SK-N-SH (cell line): ENCODE data around the gene VPS16. TPM values are rescaled to one million over a fixed set of nuclear protein-coding genes. Genes with fewer than 3 reads are reported as not detected.

Experiments used
- CTCF ChIA-PET: fragments of 300-600, 350-600 bp; formaldehyde crosslinking; extraction: SDS; loops from one replicate; lab custom pipeline; 2021; lab: Yijun Ruan, JAX
- POLR2A ChIA-PET: fragments of 350-600 bp; sonication (Branson Sonifier 250); formaldehyde crosslinking; extraction: SDS; loops from one replicate; lab custom pipeline; 2020; ENCODE audit warnings: antibody characterized with exemption, inconsistent platforms; lab: Yijun Ruan, JAX
- DNase-seq: peaks from one replicate; pipeline ENCODE4 v3.0.0; 2012
- H2AFZ ChIP-seq: fragments of 200-600 bp; sonication (generic); 2 replicates; pipeline ENCODE4 v1.8.1; 2016; ENCODE audit warnings: antibody characterized with exemption, mild to moderate bottlenecking, low read depth
- H3F3A ChIP-seq: fragments of 200-600 bp; sonication (generic); replicated peaks from 2 replicates; pipeline ENCODE3; 2016; ENCODE audit warnings: antibody characterized with exemption, mild to moderate bottlenecking; ENCODE audit not compliant: insufficient read depth
- H3K27ac ChIP-seq, 2 experiments: fragments of 200-500 bp in 1 of 2; fragments of 200-600 bp in 1 of 2; sonication (Bioruptor generic) in 1 of 2; sonication (generic), shearing (Covaris generic) in 1 of 2; 2 replicates each; pipeline versions ENCODE4 v1.5.1 to v1.6.1; 2014 to 2016; ENCODE audit warnings: low read depth in 2 of 2, inconsistent platforms in 1 of 2, low read length in 1 of 2, mild to moderate bottlenecking in 1 of 2, mixed read lengths in 1 of 2
- H3K27me3 ChIP-seq: fragments of 200-600 bp; sonication (generic), shearing (Covaris generic); 2 replicates; pipeline ENCODE4 v1.6.1; 2016; ENCODE audit warnings: mixed run types; ENCODE audit not compliant: insufficient read depth
- H3K36me3 ChIP-seq, 2 experiments: fragments of 200-500 bp in 1 of 2; fragments of 200-600 bp in 1 of 2; sonication (Bioruptor generic) in 1 of 2; sonication (generic) in 1 of 2; replicated peaks in 1 of 2; 2 replicates each; pipeline versions ENCODE3 to v1.5.1; 2014 to 2016; ENCODE audit warnings: low read length in 1 of 2, mild to moderate bottlenecking in 1 of 2; ENCODE audit not compliant: insufficient read depth in 2 of 2, control insufficient read depth in 1 of 2
- H3K4me1 ChIP-seq, 2 experiments: fragments of 200-500 bp in 1 of 2; fragments of 200-600 bp in 1 of 2; sonication (Bioruptor generic) in 1 of 2; sonication (generic), shearing (Covaris generic) in 1 of 2; 2 replicates each; pipeline versions ENCODE4 v1.5.1 to v1.6.1; 2014 to 2016; ENCODE audit warnings: low read depth in 1 of 2, low read length in 1 of 2, mixed run types in 1 of 2; ENCODE audit not compliant: insufficient read depth in 2 of 2, control insufficient read depth in 1 of 2
- H3K4me2 ChIP-seq: fragments of 200-600 bp; sonication (generic), shearing (Covaris generic); 2 replicates; pipeline ENCODE4 v1.6.1; 2017; ENCODE audit warnings: mixed run types
- H3K4me3 ChIP-seq, 2 experiments: fragments of 200-500 bp in 1 of 2; fragments of 200-600 bp in 1 of 2; sonication (Bioruptor generic) in 1 of 2; sonication (generic), shearing (Covaris generic) in 1 of 2; 2 replicates each; pipeline versions ENCODE4 v1.5.1 to v1.8.1; 2014 to 2016; ENCODE audit warnings: low read depth in 2 of 2, inconsistent platforms in 1 of 2, low read length in 1 of 2, mild to moderate bottlenecking in 1 of 2, mixed read lengths in 1 of 2, moderate library complexity in 1 of 2
- H3K79me2 ChIP-seq: fragments of 200-600 bp; sonication (generic); 2 replicates; pipeline ENCODE4 v1.8.1; 2017; ENCODE audit warnings: mild to moderate bottlenecking; ENCODE audit not compliant: insufficient read depth
- H3K9ac ChIP-seq: fragments of 200-600 bp; sonication (generic); 2 replicates; pipeline ENCODE4 v1.6.1; 2017; ENCODE audit warnings: mixed run types
- H3K9me2 ChIP-seq: fragments of 200-600 bp; sonication (generic); 2 replicates; pipeline ENCODE4 v1.6.1; 2017; ENCODE audit warnings: mixed run types
- H3K9me3 ChIP-seq: fragments of 200-600 bp; sonication (generic); 2 replicates; pipeline ENCODE4 v1.6.1; 2017; ENCODE audit warnings: mixed run types, mild to moderate bottlenecking, moderate library complexity
- H4K20me1 ChIP-seq: fragments of 200-600 bp; sonication (generic); 2 replicates; pipeline ENCODE4 v1.6.1; 2017; ENCODE audit warnings: mild to moderate bottlenecking, mixed run types; ENCODE audit not compliant: insufficient read depth
- ELF1 ChIP-seq: IDR thresholded peaks from 2 replicates; pipeline ENCODE4 v1.4.0; 2012
- EP300 ChIP-seq, 2 experiments: IDR thresholded peaks; 2 replicates each; pipeline versions ENCODE4 v1.4.0 to v1.6.1; 2012; ENCODE audit warnings: borderline replicate concordance in 1 of 2, low read depth in 1 of 2, low read length in 1 of 2
- GABPA ChIP-seq: IDR thresholded peaks from 2 replicates; pipeline ENCODE4 v1.4.0; 2012; ENCODE audit warnings: low read depth, mild to moderate bottlenecking
- MEF2A ChIP-seq: IDR thresholded peaks from 2 replicates; pipeline ENCODE4 v1.4.0; 2012; ENCODE audit warnings: low read depth, borderline replicate concordance
- MXI1 ChIP-seq: IDR thresholded peaks from 2 replicates; pipeline ENCODE4 v1.6.1; 2012; ENCODE audit warnings: mild to moderate bottlenecking, low read depth, low read length, improper control_type of control experiment
- NFIC ChIP-seq: IDR thresholded peaks from 2 replicates; pipeline ENCODE4 v1.4.0; 2012; ENCODE audit warnings: borderline replicate concordance
- POLR2AphosphoS5 ChIP-seq: IDR thresholded peaks from 2 replicates; pipeline ENCODE4 v1.6.1; 2012; ENCODE audit warnings: low read depth, low read length
- RAD21 ChIP-seq: IDR thresholded peaks from 2 replicates; pipeline ENCODE4 v1.6.1; 2012; ENCODE audit warnings: mild to moderate bottlenecking, low read length
- SIN3A ChIP-seq: IDR thresholded peaks from 2 replicates; pipeline ENCODE4 v1.6.1; 2012; ENCODE audit warnings: low read depth, mild to moderate bottlenecking, low read length, moderate library complexity, borderline replicate concordance
- SMC3 ChIP-seq: IDR thresholded peaks from 2 replicates; pipeline ENCODE4 v1.6.1; 2012; ENCODE audit warnings: low read depth, low read length, improper control_type of control experiment
- TAF1 ChIP-seq: IDR thresholded peaks from 2 replicates; pipeline ENCODE4 v1.6.1; 2012; ENCODE audit warnings: low read depth, mild to moderate bottlenecking, low read length, moderate library complexity, borderline replicate concordance
- USF2 ChIP-seq: fragments of 150-350 bp; IDR thresholded peaks from 2 replicates; pipeline ENCODE4 v1.6.1; 2017; ENCODE audit warnings: antibody characterized with exemption, low read length, low read depth, borderline replicate concordance
- YY1 ChIP-seq: IDR thresholded peaks from 2 replicates; pipeline ENCODE4 v1.4.0; 2012; ENCODE audit warnings: low read depth, mild to moderate bottlenecking
- ZBTB33 ChIP-seq: IDR thresholded peaks from 2 replicates; pipeline ENCODE4 v1.4.0; 2012; ENCODE audit warnings: low read depth, borderline replicate concordance
- WGBS: methylation state at CpG from one replicate; pipeline ENCODE4 v1.1.6; 2017; ENCODE audit warnings: low lambda C conversion rate; 5-methylcytosine and 5-hydroxymethylcytosine counted together
- polyA plus RNA-seq, 3 experiments: library from polyadenylated mRNA; depleted of rRNA; stranded (reverse); fragments of >200 nt; gene quantifications; 2 replicates each; pipeline ENCODE4 v1.2.3, GENCODE V29; 2012
- TF ChIP-seq, protein P1 (sequence below): fragments of 150-350 bp; IDR thresholded peaks from 2 replicates; pipeline ENCODE4 v1.6.1; 2016; ENCODE audit warnings: mild to moderate bottlenecking, low read depth, low read length
- TF ChIP-seq, protein P2 (sequence below): IDR thresholded peaks from 2 replicates; pipeline ENCODE4 v1.4.0; 2012; ENCODE audit warnings: low read depth
- TF ChIP-seq, protein P3 (sequence below): IDR thresholded peaks from 2 replicates; pipeline ENCODE4 v1.4.0; 2012; ENCODE audit warnings: low read depth, borderline replicate concordance
- TF ChIP-seq, protein P4 (sequence below): fragments of 200-600 bp; sonication (generic); IDR thresholded peaks from 2 replicates; pipeline ENCODE4 v1.6.1; 2017; ENCODE audit warnings: antibody characterized with exemption, mild to moderate bottlenecking, moderate library complexity
- TF ChIP-seq, protein P5 (sequence below): IDR thresholded peaks from 2 replicates; pipeline ENCODE4; 2012

The VPS16 gene
- polyA plus RNA-seq, 1 of the 3 experiments (the other 2 are of a cell fraction), result 62.0 TPM

DNA sequence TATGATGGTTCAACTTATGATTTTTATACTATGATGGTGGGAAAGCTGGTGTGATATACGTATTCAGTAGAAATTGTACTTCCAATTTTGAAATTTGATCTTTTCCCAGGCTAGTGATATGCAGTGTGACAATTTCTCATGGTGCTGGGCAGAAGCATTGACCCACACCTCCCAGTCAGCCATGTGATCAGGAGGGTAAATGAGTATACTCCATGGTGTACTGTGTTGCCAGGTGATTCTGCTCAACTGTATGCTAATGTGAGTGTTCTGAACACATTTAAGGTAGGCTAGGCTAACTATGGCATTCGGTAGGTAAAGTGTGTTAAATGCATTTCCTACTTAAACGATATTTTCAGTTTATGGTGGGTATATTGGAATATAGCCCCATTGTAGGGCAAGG lies 51.8 kb downstream of the VPS16 start (continued):
- no peak for TF ChIP-seq ZBTB33
- TF ChIP-seq RAD21, result no peak
- TF ChIP-seq MEF2A, result no peak
- TF ChIP-seq ELF1, result no peak

DNA sequence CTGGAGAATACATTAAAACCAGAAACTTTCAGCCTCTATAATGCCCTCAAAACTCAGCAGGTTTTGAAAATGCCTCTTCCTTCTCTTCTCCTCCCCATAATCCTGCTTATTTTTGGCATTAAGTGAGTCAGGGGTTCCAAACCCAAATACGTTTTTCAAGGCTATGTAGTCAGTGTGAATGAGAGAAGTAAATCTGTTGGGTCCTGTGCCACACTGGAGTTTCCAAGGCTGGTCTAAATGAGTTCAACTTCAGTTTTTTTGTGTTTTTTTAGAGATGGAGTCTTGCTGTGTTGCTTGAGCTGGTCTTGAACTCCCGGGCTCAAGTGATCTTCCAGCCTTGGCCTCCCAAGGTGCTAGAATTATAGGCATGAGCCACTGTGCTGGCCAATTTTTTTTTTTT lies 53.7 kb downstream of the VPS16 start:
- Histone ChIP-seq H3K4me2 (no peak overlapping the region), H3K4me3 (no peak overlapping the region), H4K20me1 (peaks cover 23% of the 10 kb centered on the region), H3K9me3 (no peaks in the 10 kb centered on the region), H3F3A (peaks cover 13% of the 10 kb centered on the region), H2AFZ (no peak overlapping the region; the same call in 1 of the 2 replicates), H3K27ac (no peak overlapping the region), H3K27me3 (no peaks in the 10 kb centered on the region), H3K9ac (no peak overlapping the region), H3K79me2 (peaks cover 90% of the 10 kb centered on the region), H3K36me3 (no peaks in the 10 kb centered on the region), H3K9me2 (no peaks in the 10 kb centered on the region), H3K4me1 (no peaks in the 10 kb centered on the region; a peak in 1 of 4 replicates)
- no peak for DNase-seq
- CTCF ChIA-PET, result interaction anchor here (0.6 kb wide), 1 partner anchor 42 kb away, joined by 3 read pairs; no protein-coding TSS in a partner anchor
- no peak for TF ChIP-seq NFIC
- TF ChIP-seq, protein P1, sequence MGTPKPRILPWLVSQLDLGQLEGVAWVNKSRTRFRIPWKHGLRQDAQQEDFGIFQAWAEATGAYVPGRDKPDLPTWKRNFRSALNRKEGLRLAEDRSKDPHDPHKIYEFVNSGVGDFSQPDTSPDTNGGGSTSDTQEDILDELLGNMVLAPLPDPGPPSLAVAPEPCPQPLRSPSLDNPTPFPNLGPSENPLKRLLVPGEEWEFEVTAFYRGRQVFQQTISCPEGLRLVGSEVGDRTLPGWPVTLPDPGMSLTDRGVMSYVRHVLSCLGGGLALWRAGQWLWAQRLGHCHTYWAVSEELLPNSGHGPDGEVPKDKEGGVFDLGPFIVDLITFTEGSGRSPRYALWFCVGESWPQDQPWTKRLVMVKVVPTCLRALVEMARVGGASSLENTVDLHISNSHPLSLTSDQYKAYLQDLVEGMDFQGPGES, result no peak
- TF ChIP-seq, protein P2, sequence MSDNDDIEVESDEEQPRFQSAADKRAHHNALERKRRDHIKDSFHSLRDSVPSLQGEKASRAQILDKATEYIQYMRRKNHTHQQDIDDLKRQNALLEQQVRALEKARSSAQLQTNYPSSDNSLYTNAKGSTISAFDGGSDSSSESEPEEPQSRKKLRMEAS, result no peak
- no peak for TF ChIP-seq ZBTB33
- TF ChIP-seq YY1, result no peak
- no peak for TF ChIP-seq POLR2AphosphoS5
- TF ChIP-seq SMC3, result no peak
- no peak for TF ChIP-seq RAD21
- TF ChIP-seq SIN3A, result no peak
- TF ChIP-seq EP300 (IDR thresholded peaks at IDR 0.05; ENCODE audit: borderline replicate concordance in 1 of 2, low read depth in 1 of 2, low read length in 1 of 2), result no peak
- TF ChIP-seq, protein P3, sequence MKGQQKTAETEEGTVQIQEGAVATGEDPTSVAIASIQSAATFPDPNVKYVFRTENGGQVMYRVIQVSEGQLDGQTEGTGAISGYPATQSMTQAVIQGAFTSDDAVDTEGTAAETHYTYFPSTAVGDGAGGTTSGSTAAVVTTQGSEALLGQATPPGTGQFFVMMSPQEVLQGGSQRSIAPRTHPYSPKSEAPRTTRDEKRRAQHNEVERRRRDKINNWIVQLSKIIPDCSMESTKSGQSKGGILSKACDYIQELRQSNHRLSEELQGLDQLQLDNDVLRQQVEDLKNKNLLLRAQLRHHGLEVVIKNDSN, result no peak
- TF ChIP-seq, protein P4, sequence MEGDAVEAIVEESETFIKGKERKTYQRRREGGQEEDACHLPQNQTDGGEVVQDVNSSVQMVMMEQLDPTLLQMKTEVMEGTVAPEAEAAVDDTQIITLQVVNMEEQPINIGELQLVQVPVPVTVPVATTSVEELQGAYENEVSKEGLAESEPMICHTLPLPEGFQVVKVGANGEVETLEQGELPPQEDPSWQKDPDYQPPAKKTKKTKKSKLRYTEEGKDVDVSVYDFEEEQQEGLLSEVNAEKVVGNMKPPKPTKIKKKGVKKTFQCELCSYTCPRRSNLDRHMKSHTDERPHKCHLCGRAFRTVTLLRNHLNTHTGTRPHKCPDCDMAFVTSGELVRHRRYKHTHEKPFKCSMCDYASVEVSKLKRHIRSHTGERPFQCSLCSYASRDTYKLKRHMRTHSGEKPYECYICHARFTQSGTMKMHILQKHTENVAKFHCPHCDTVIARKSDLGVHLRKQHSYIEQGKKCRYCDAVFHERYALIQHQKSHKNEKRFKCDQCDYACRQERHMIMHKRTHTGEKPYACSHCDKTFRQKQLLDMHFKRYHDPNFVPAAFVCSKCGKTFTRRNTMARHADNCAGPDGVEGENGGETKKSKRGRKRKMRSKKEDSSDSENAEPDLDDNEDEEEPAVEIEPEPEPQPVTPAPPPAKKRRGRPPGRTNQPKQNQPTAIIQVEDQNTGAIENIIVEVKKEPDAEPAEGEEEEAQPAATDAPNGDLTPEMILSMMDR, result no peak
- no peak for TF ChIP-seq GABPA
- TF ChIP-seq, protein P5, sequence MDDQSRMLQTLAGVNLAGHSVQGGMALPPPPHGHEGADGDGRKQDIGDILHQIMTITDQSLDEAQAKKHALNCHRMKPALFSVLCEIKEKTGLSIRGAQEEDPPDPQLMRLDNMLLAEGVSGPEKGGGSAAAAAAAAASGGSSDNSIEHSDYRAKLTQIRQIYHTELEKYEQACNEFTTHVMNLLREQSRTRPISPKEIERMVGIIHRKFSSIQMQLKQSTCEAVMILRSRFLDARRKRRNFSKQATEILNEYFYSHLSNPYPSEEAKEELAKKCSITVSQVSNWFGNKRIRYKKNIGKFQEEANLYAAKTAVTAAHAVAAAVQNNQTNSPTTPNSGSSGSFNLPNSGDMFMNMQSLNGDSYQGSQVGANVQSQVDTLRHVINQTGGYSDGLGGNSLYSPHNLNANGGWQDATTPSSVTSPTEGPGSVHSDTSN, result no peak
- no peak for TF ChIP-seq MEF2A
- TF ChIP-seq MXI1, result no peak
- TF ChIP-seq USF2, result no peak
- no peak for TF ChIP-seq TAF1
- WGBS, result 89% methylated on average over 2 of the region's 2 CpGs
- POLR2A ChIA-PET, result no interaction called here
